NCI-H748 treated with DMSO at 0.1 percent for 48 hours (cell line): ENCODE measurements around the gene CEP78.
"Not testable (repeated sequence)": the region's sequence is repeated elsewhere in the genome, so short reads cannot be mapped to it uniquely, and the experiment has no call there.

ENCODE experiments used
- DNase-seq: peaks from one replicate; lab custom pipeline; 2025; lab: John Stamatoyannopoulos, UW

CEP78 gene, protein sequence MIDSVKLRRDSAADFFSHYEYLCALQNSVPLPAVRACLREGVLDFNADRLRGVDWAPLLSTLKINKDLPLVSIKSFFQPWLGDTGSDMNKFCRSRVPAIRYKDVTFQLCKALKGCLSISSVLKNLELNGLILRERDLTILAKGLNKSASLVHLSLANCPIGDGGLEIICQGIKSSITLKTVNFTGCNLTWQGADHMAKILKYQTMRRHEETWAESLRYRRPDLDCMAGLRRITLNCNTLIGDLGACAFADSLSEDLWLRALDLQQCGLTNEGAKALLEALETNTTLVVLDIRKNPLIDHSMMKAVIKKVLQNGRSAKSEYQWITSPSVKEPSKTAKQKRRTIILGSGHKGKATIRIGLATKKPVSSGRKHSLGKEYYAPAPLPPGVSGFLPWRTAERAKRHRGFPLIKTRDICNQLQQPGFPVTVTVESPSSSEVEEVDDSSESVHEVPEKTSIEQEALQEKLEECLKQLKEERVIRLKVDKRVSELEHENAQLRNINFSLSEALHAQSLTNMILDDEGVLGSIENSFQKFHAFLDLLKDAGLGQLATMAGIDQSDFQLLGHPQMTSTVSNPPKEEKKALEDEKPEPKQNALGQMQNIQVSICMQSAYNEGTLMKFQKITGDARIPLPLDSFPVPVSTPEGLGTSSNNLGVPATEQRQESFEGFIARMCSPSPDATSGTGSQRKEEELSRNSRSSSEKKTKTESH

DNA sequence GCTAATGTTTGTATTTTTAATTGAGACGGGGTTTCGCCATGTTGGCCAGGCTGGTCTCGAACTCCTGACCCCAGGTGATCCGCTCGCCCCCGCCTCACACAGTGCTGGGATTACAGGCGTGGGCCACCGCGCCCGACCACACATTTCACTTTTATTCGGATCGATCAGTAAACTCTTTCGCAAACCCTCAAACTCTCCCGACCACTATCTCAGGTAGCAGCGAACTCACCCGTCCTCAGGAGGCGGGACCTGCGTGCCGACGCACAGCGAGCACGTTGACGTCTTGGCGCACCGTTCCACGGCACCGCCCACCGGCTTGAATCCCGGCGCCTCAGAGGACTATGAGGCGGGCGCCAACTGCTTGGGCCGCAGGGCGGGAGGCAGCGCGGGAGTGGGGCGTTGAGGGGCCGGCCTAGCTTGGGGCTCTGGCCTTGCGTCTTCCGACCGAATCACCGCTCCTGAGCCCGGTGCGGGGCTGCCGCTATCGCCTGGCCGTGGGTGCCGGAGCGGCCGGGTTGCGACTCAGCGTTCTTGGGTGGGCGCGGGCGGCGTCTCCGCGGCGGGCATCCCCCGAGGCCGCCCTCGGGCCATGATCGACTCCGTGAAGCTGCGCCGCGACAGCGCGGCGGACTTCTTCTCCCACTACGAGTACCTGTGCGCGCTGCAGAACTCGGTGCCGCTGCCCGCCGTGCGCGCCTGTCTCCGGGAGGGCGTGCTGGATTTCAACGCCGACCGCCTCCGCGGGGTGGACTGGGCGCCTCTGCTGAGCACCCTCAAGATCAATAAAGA, at the start of gene CEP78:
Gene CEP78, plus strand, starts transcription at position 314 of the 789 bp plus-strand sequence. Its CDS starts 276 bp downstream, at position 590.
- DNase-seq, result peak; percentile 83

DNA sequence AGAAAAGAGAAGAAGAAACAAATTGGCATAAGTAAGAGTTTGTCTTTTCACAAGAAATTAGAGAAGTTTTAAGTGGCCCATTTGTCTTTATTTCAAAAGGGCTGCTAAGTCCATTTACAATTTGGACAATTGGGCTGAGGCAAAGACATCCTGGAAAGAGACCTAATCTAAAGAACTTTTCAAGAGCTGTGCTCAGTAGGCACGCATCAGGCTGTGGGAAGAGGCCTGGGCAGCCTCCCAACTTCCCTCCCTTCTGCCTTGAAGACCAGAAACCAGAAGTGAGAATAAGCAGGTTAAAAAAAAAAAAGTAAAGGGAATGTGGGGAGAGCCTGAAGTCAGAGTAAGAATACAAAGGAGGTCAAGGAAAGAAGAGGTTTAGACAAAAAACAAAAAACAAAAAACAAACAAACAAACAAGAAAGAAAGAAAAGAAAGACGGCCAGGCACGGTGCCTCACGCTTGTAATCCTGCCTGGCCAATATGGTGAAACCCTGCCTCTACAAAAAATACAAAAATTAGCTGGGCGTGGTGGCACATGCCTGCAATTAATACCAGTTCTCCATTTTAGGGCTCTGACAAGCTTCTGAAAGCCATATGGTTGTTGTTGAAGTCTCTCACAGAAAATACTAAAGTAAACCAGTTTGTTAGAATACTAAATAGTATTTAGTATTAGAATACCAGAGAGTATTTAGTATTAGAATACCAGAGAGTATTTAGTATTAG, 48.0 kb upstream of the CEP78 start:
- no peak for DNase-seq

DNA sequence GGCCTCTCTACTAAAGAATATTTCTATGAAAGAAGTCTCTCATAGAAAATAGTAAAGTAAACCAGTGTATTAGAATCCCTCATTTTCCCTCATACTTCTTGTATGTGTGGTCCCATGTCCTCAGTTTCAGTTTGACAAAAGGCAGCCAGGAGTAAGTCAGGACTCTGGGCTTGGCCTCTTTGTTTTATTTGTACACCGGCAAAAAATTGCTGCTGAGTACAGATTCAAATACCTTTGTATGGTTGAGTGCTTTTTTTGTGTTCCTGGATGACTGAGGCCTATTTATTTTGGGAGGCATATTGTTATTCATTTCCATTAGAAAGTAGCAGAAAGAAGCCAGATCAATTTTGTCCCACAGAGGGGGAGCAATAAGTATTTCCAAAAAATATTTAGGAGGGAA, 47.3 kb upstream of the CEP78 start:
- DNase-seq, result no peak

DNA sequence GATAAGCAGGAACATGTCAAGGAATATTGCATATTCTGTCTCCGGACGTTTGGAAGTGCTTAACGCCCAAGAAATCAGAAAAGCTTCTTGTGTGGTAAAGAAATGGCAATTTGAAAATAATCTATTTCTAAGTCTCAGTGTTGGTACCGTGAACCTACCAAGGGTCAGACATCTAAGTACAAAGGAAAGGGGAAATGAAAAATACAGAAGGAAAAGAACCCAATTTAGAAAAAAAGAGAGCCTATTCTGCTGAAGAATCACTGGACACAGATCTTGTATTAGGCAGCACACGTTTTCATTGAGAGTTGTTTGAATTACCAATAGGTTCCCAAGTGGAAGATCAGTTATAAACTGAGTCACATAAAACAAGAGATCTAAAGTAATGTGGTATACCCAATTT, 46.9 kb upstream of the CEP78 start:
- no peak for DNase-seq

DNA sequence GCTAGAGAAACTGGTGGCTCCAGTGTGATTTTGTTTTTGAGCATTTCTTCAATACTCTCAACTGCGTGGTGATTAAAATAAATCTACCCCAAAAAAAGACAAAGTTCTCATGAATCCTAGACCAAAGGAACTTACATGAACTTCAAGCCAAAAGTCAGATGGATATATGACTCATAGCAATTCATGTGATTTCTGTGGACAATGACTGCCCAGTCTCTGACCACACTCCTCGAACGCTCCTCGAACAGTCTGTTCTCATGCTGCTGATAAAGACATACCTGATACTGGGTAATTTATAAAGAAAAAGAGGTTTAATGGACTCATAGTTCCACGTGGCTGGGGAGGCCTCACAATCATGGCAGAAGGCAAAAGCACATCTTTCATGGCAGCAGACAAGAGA, 46.4 kb upstream of the CEP78 start:
- DNase-seq, result no peak

DNA sequence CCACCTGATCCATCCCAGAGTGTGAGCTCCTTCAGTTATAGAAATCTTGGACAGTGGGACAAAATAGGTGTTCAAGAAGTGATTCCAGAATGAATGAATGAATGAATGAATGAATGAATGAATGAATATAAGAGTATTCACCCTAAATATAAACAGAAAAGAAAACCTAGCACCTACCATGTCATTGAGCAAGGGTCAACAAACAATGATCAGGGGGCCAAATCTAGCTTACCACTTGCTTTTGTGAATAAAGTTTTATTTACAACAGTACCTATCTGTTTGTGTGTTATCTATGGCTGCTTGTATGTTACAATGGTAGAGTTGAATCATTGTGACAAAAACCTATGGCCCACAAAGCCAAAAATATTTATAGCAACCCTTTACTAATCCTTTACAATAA, 43.9 kb upstream of the CEP78 start:
- no peak for DNase-seq

DNA sequence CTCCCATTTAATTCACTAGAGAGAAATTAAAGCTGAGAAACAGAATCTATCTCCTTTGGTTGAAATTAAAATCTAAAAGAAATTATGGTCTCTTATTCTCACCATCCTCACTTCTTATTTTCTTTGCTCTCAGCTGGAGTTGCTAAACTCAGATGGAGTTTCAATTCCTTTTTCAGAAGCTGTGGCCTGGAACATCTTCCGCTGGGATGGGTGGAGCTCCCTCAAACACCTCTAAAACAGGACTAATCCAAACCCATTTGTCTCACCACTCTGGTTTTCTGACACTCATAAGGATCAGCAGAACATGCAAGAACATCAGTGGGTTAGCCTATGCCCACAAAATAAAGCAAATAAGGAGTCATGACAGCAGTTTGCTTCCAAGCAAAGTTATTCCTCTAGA, 39.6 kb upstream of the CEP78 start:
- DNase-seq, result no peak

DNA sequence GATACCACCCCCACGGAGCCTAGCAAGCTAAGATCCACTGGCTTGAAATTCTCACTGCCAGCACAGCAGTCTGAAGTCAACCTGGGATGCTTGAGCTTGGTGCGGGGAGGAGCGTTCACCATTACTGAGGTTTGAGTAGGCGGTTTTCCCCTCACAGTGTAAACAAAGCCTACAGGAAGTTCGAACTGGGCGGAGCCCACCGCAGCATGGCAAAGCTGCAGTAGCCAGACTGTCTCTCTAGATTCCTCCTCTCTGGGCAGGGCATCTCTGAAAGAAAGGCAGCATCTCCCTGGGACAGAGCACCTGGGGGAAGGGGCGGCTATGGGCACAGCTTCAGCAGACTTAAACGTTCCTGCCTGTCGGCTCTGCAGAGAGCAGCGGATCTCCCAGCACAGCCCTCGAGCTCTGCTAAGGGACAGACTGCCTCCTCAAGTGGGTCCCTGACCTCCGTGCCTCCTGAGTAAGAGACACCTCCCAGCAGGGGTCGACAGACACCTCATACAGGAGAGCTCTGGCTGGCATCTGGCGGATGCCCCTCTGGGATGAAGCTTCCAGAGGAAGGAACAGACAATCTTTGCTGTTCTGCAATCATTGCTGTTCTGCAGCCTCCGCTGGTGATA, 34.6 kb upstream of the CEP78 start:
- peak; percentile 5 for DNase-seq

DNA sequence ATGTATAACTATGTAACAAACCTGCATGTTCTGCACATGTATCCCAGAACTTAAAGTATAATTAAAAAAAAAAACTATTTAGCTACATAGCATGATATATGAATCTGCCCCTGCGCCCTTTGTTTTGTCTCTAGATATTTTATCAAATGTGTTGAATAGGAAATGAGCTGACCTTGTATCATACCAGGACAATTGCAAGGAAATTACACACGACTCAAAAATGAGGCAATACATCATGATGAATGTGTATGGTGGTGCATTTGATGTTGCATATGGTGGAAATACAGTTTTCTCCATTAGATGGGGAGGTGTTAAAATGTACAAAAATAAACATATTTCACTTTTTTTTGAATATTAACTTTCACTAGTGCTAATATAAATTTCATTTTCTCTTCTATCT, 28.6 kb upstream of the CEP78 start:
- no peak for DNase-seq

DNA sequence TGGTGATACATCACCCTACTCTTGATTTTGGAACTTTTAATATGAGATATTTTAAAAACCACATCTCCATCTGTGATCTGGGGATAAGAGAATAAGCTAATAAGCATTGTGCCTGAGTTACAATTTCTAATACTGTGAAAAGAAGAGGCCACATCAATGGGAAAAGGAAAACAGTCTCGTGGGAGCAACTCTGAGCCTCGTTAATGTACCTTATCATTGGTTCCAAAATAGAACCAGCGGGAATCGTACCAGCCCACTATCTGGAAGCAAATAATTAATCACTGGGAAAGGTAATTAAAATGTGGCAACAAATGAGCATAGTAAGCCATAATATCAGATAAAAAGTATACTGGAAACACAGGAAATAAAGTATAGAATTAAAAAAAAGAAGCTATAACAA, 28.0 kb upstream of the CEP78 start:
- DNase-seq, result no peak

DNA sequence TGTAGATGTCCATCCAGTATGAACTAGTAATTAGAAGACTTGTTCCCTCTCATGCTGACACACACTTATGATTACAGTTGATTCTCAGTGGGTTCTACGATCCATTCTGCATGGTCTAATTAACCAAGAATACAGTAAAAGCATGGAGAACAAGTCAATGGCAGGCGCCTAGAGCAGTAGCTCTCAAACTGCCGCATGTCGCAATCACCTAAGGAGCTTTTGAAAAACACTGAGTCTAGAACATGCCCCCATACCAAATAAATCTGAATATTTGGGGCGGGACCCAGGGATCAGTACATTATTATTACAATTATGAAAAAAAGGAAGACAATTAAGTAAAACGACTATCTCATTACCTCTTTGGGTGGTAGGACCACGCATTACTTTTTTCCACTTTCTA, 26.7 kb upstream of the CEP78 start:
- no peak for DNase-seq

DNA sequence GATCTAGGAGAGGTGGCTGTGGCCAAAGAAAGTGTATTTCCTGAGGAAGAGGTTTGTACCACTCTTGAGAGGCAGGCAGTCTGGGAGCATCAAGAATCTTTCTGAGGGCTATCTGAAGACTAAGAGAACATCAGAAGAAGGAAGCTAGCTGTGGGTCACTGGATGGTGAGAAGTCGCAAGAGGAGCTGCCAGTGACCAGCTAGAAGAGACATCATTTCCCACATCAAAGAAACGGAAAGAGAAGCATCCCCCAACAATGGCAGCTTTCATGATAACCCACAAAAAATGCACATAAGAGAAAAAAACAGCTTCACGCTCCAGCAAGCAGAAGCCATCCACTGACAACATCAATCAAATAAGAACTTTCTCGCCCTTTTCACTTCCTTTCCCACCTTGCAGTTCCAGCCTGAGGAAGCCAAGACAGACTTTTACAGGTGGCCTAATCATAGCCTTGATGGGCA, 25.0 kb upstream of the CEP78 start:
- no peak for DNase-seq

DNA sequence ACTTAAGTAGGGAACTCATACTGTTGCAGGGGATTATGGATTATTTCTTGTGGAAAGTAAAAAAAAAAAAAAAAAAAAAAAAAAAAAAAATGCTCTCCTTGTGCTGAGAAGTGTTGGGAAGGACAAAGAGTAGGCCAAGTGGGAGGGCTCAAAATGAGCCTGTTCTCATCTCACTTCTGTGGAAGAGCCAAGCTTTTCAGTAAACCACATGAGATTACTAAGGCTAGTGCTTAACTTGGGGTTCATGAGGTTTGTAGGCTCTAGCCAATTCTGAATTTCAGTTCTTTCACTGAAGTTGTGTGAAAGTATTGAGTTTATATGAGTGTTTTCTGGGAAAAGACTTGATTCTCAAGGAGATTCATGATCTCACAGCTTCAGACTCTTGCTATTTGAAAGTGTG, 23.0 kb upstream of the CEP78 start:
- DNase-seq, result no peak

DNA sequence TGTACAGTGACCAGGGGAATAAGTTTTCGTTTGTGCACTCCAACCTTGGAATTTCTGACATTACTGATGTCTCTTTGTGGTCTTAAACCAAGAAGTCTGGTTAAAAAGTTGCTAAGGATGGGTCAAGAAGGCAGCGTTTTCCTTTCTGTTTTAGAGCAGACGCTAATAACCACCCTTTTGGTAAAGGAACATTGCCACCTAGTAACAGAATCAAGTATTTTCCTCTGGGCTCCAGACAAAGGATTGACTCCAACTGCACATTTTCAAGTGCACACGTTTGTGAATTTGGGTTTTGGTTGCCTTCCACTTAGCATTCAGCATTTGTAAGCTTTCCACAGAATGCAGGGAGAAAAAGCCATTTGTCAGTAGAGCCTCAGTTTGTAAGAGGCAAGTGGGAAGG, 22.2 kb upstream of the CEP78 start:
- DNase-seq, result no peak

DNA sequence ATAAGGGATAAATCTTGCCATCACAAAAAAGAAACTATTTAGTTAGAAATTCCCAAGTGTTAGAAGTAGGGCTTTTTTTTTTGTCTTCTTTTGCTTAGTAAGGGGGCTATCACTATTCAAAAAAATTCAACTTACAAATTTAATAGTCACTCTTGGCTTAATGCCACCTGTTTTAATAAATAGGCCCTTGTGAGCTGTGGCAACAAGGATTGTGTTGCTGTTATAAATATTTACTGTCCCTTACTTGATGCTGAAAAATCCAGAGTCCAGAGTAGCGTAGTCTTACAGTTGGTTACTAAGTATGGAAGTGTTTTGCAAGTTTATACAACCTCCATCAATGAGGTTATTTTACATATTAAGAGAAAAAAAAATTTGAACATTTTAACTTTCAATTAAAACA, 21.4 kb upstream of the CEP78 start:
- DNase-seq, result no peak

DNA sequence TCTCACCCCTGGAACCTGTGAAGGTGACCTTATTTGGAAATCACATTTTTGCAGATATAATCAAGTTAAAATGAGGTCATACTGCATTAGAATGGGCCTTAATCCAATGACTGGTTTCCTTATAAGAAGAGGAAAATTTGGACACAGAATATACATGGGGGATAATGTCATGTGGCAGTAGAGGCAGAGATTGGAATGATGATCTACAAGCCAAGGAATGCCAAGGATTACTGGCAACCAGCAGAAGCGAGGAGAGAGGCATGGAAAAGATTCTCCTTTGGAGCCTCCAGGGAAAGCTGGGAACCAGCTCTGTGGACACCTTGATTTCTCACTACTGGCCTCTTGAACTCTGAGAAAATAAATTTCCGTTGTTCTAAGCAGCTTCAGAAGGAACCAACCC, 20.2 kb upstream of the CEP78 start:
- DNase-seq, result no peak

DNA sequence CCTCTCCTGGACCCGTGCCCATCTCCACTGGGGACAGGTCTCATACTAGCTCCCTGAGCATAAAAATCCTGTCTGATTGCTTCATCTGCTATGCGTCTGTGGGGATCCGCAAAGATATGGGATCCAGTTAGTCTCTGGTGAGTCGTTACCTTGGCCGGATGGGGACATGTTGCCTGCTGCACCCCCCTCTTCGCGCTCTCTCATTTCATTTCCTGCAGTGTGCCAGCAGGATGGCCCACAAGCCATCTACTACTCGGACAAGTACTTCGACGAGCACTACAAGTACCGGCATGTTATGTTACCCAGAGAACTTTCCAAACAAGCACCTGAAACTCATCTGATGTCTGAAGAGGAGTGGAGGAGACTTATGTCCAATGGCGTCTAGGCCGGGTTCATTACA, 17.0 kb upstream of the CEP78 start:
- DNase-seq, result no peak

DNA sequence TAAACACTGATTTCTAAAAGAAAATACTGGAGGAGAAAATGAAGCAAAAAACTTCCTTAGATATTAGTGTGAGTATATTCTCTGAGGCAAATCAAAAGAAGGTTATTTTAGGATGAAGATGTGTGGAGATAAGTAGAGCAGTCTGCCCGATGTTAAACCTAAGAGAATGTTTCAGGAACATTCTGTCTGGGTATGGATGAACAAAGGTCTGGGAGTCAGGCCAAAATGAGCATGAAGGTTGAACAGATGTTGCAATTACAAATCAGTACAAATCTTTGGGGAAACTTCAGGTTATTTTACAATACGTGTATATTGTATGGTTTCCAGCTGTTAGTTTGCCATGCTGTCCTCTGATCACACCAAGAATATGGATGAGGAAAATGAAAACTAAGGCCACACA, 14.4 kb upstream of the CEP78 start:
- DNase-seq, result no peak

DNA sequence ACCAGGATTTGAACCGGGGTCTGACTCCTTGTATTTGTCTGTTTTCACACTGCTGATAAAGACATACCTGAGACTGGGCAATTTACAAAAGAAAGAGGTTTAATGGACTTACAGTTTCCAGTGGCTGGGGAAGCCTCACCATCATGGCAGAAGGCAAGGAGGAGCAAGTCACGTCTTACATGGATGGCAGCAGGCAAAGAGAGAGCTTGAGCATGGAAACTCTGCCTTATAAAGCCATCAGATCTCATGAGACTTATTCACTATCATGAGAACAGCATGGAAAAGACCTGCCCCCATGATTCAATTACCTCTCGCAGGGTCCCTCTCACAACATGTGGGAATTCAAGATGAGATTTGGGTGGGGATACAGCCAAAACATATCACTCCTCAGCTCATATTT, 14.0 kb upstream of the CEP78 start:
- not testable (repeated sequence) for DNase-seq

DNA sequence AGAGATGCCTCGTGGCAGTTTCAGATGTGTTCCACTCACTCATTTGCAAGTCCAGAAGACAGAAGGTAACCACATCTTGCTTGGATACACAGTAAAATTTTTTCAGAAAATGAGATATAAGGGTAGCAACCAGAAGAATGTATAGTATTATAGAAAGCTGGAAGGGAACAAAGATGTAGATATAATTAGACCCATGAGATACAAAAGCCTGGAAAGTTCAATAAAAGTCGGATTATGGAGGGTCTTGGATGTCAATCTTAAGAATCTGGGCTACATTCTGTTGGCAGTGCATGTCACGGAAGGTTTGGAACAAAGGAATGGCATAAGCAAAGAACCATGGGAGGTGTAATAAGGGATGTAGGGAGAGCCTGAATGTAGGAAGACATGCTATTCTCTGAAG, 5.1 kb upstream of the CEP78 start:
- no peak for DNase-seq

DNA sequence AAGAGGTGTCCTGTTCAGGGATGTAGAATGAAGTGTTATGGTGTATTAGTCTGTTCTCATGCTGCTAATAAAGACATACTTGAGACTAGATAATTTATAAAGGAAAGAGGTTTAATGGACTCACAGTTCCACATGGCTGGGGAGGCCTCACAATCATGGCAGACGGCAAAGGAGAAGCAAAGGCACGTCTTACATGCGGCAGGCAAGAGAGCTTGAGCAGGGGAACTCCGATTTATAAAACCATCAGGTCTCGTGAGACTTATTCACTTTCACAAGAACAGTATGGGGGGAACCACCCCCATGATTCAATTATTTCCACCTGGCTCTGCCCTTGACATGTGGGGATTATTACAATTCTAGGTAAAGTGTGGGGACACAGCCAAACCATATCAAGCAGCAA, 3.4 kb upstream of the CEP78 start:
- DNase-seq, result not testable (repeated sequence)

DNA sequence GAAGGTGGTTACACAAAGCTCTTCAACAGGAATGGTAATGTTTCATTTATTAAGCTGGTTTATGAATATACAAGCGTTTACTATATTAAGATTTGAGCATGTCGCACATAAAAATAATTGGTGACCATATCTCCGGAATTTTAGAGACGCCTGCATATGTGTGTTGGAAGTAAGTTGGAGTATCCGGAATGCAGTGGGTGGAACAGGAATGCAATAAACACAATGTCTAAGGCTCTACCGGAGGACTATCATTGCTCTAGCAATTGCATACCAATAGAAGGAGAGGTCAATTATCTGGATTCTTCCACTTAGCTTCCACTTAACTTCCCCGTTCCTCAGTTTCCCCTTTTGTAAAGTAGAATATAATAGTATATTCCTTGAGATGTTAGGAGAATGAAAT, 1.1 kb upstream of the CEP78 start:
- DNase-seq, result no peak
